Measurements from ENCODE around the gene TGFBR3L.

Gene TGFBR3L

DNA sequence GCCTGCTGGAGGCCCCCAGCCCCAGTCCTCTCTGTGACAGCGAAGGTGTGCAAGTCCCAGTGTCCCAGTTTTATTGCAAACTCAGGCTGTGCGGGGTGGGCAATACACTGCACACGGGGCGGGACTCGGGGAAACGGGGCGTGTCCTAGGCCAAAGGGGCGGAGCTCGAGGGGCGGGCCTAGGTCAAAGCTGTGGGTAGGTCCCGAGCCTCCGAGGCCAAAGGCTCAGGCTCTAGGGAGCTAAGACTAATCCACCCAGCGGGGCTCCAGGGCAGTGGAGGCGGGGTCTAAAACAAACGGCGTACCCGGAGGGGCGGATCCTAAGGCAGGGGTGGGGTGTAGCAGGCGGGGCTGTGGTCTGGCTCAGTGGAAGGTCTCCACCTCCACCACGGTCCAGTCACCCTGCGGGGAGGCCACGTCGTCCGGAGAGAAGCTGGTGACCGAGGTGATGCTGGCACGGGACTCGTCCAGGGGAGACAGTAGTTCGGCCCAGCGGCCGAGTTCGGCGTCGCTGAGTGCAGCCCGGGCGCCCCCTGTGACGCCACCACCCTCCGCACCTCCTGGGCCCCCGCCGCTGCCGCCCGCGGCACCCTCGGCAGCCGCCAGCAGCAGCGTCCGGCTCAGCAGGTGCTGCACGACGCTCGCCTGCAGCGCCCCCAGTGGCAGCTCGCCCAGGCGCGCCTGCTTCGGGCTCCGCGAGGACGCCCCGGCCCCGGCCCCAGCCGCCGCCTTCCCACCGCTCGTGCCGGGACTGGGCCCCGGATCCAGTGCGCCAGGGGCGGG lies 45.8 kb upstream of the TGFBR3L start:
- ChIA-PET POLR2A (interaction anchor here (0.7 to 1.7 kb wide), 3 partner anchors 35 to 136 kb away, joined by 3 to 6 read pairs (median 6); partner anchors contain the start of genes ELAVL1, MAP2K7 and SNAPC2), CTCF (interaction anchor here (0.7 to 3.1 kb wide), 24 partner anchors 10 to 395 kb away, joined by 3 to 61 read pairs (median 7); partner anchors contain the start of genes LRRC8E, MAP2K7, SNAPC2 and TIMM44)
- DNase-seq (ENCODE audit: low read depth, low spot score): no peak
- TF ChIP-seq, protein P1, sequence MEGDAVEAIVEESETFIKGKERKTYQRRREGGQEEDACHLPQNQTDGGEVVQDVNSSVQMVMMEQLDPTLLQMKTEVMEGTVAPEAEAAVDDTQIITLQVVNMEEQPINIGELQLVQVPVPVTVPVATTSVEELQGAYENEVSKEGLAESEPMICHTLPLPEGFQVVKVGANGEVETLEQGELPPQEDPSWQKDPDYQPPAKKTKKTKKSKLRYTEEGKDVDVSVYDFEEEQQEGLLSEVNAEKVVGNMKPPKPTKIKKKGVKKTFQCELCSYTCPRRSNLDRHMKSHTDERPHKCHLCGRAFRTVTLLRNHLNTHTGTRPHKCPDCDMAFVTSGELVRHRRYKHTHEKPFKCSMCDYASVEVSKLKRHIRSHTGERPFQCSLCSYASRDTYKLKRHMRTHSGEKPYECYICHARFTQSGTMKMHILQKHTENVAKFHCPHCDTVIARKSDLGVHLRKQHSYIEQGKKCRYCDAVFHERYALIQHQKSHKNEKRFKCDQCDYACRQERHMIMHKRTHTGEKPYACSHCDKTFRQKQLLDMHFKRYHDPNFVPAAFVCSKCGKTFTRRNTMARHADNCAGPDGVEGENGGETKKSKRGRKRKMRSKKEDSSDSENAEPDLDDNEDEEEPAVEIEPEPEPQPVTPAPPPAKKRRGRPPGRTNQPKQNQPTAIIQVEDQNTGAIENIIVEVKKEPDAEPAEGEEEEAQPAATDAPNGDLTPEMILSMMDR (IDR thresholded peaks at IDR 0.05; ENCODE audit: insufficient read depth, low read length, missing control alignments): peak; percentile 73
- H3K4me3 ChIP-seq (ENCODE audit: low read depth, low read length): peak overlapping the region; percentile 50

DNA sequence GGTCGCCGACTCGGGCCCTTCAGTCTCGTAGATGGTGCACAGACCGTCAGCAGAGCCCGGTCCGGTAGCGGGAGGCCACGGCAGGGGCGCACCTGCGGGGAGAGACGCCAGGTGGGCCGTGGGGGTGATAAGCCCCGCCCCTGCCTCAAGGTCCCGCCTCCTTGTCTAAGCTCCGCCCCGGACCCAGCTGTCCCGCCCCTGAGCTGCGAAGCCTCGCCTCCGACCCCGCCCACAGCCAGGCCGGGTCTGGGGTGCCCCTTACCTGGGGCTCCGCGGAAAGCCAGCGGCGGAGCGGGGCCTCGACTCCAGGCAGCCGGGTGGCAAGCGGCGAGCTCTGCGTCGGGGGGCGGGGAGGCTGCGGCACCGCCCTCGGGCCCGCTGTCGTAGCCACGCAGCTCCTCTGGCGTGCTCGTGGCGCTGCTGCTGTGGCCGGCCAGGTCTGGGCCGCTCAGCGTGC lies 45.1 kb upstream of the TGFBR3L start:
- POLR2A ChIA-PET: interaction anchor here (0.5 to 1.7 kb wide), 4 partner anchors 34 to 136 kb away, joined by 3 to 6 read pairs (median 4); partner anchors contain the start of genes ELAVL1, MAP2K7 and SNAPC2
- CTCF ChIA-PET: interaction anchor here (0.8 to 3.1 kb wide), 22 partner anchors 9 to 301 kb away, joined by 3 to 61 read pairs (median 8); partner anchors contain the start of genes LRRC8E, MAP2K7, SNAPC2 and TIMM44
- TF ChIP-seq, protein P1 (IDR thresholded peaks at IDR 0.05; ENCODE audit: insufficient read depth, low read length, missing control alignments): peak; percentile 1
- DNase-seq (ENCODE audit: low read depth, low spot score): no peak
- H3K4me3 ChIP-seq (ENCODE audit: low read depth, low read length): peak overlapping the region; percentile 50

DNA sequence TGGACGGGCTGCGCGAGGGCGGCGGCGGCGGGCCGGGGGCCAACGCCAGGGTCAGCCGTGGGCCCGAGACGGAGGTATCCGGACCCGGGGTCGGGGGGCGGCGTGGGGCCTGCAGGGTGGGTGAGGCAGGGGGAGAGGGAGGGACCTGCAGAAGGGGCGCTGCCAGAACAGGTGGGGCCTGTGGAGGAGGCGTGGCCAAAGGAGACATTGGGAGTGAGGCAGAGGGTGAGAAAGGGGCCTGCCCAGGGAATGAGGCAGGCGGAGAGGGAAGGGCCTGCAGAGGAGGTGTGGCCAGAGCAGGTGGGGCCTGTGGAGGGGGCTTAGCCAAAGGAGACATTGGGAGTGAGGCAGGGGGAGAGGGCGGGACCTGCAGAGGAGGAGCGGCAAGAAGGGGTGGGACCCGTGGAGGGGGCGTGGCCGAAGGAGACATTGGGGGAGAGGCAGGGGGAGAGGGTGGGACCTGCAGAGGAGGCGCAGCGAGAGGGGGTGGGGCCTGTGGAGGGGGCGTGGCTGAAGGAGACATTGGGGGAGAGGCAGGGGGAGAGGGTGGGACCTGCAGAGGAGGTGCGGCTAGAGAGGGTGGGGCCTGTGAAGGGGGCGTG lies 44.6 kb upstream of the TGFBR3L start:
- DNase-seq (ENCODE audit: low read depth, low spot score): no peak
- H3K4me3 ChIP-seq (ENCODE audit: low read depth, low read length): peak overlapping the region; percentile 50
- CTCF ChIA-PET: interaction anchor here (0.8 to 3.1 kb wide), 20 partner anchors 8 to 302 kb away, joined by 3 to 61 read pairs (median 8); partner anchors contain the start of genes LRRC8E, MAP2K7, SNAPC2 and TIMM44
- POLR2A ChIA-PET: interaction anchor here (0.5 to 1.7 kb wide), 2 partner anchors 51 to 73 kb away, joined by 3 to 6 read pairs; partner anchors contain the start of gene SNAPC2
- TF ChIP-seq, protein P1 (IDR thresholded peaks at IDR 0.05; ENCODE audit: insufficient read depth, low read length, missing control alignments): no peak

DNA sequence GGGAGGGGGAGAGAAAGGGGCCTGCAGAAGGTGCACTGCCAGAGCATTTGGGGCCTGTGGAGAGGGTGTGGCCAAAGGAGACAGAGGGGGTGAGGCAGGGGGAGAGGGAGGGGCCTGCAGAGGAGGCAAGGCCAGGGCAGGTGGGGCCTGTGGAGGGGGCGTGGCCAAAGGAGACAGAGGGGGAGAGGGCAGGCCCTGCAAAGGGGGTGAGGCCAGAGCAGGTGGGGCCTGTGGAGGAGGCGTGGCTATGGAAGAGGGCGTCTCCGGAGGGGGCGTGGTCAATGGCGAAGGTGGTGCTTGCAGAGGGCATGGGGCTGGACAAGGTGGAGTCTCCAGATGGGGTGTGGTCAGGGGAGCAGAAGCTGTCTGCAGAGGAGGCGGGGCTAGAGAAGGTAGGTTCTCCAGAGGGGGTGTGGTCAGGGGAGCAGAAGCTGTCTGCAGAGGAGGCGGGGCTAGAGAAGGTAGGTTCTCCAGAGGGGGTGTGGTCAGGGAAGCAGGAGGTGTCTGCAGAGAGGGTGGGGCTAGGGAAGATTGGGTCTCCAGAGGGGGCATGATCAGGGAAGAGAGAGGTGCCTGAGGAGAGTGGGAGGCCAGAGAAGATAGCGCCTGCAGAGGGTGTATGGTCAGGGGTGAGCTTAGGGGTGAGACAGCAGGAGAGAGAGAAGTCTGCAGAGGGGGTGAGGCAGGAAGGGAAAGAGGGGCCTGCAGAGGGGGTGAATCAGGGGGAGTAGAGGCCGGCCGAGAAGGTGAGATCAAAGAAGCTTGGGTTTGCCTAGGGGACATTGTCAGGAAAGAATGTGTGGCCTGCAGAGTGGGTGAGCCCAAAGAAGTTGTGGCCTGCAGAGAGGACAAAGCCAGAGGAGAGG lies 43.8 kb upstream of the TGFBR3L start:
- POLR2A ChIA-PET: no interaction called here
- DNase-seq (ENCODE audit: low read depth, low spot score): no peak

DNA sequence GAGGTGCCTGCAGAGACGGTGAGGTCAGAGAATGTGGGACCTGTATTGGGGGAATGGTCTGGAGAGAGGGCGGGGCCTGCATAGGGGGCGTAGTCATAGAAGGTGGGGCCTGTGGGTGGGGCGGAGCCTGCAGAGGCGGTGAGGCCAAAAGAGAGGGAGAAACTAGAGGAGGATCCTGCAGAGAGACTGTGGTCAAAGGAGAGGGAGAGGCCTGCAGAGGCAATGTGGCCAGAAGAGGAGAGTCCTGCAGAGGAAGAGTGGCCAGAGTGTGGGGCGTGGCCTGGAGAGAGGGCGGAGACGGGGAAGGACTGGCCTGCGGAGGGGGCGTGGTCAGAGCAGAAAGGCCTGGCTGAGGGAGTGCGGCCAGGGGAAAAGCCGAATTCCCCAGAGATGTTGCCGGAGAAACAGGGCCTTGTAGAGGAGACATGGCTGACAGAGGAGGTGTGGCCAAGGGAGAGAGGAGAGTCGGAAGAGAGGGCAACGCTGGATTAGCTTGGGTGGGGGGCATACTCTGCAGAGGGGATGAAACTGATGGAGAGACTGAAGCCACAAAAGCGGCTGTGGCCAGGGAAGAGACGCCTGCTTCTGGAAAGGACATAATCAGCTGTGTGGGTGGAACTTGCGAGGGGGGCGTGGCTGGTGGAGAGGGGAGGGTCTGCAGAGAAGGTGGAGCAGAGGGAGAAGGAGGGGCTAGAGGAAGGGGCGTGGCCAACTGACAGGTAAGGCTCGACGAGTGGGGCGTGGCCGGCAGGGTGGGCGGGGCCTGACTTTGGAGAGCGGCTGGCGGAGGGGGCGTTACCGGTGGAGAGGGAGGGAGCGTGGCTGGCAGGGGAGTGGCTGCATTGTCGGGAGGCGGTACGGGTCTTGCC lies 43.0 kb upstream of the TGFBR3L start:
- DNase-seq (ENCODE audit: low read depth, low spot score): peak; percentile 40
- TF ChIP-seq, protein P1 (IDR thresholded peaks at IDR 0.05; ENCODE audit: insufficient read depth, low read length, missing control alignments): no peak
- H3K4me3 ChIP-seq (ENCODE audit: low read depth, low read length): peak overlapping the region; percentile 52
- ChIA-PET CTCF (interaction anchor here (0.5 to 1.6 kb wide), 3 partner anchors 14 to 53 kb away, joined by 3 read pairs; no protein-coding TSS in a partner anchor), POLR2A (no interaction called here)

More for the DNA sequence above, 43.8 kb upstream of the TGFBR3L start:
- H3K4me3 ChIP-seq (ENCODE audit: low read depth, low read length): no peak overlapping the region
- CTCF ChIA-PET: interaction anchor here (1.6 kb wide), 1 partner anchor 13 kb away, joined by 3 read pairs; no protein-coding TSS in a partner anchor
- TF ChIP-seq, protein P1 (IDR thresholded peaks at IDR 0.05; ENCODE audit: insufficient read depth, low read length, missing control alignments): no peak
